ENCODE measurements around the gene TCEAL3.

TCEAL3 gene

DNA sequence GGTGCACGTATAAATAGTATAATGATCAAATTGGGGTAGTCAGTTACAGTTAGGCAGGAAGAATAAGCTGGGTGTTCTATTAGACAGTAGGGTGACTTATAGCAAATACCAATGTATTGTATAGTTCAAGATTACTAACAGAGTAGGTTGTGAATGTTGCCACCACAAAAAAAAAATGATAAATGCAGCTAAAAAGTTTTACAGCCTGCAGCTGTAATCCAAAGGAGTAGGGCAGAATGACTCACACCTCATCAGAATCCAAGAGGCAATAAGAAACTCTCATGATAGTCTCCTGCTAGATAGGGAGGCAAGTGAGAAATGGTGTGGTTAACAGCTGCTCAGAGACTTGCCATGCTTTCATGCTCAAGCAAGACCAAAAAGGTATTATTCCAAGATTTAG, 42.0 kb upstream of the TCEAL3 start:
- H3K27me3 ChIP-seq (ENCODE audit: insufficient read depth, low read length, poor library complexity) = no peaks in the 10 kb centered on the region
- no peaks in the 10 kb centered on the region for H3K79me2 ChIP-seq (ENCODE audit: insufficient read depth, low read length)
- no peaks in the 10 kb centered on the region for H3K4me1 ChIP-seq (ENCODE audit: insufficient read depth, low read length)
- H3K4me2 ChIP-seq (ENCODE audit: insufficient read depth, low read length) = no peak overlapping the region
- H2AFZ ChIP-seq (ENCODE audit: low read depth, low read length) = no peak overlapping the region
- H3K9me3 ChIP-seq (ENCODE audit: insufficient read depth, low read length, severe bottlenecking) = no peaks in the 10 kb centered on the region
- H3K36me3 ChIP-seq (ENCODE audit: insufficient read depth, low read length) = no peaks in the 10 kb centered on the region
- H4K20me1 ChIP-seq (ENCODE audit: insufficient read depth, low read length) = no peaks in the 10 kb centered on the region
- DNase-seq (no peak), ATAC-seq (ENCODE audit: insufficient read depth, low read depth) (no peak)
- no peak overlapping the region for H3K9ac ChIP-seq (ENCODE audit: low read depth, low read length)
- TF ChIP-seq, protein P1, sequence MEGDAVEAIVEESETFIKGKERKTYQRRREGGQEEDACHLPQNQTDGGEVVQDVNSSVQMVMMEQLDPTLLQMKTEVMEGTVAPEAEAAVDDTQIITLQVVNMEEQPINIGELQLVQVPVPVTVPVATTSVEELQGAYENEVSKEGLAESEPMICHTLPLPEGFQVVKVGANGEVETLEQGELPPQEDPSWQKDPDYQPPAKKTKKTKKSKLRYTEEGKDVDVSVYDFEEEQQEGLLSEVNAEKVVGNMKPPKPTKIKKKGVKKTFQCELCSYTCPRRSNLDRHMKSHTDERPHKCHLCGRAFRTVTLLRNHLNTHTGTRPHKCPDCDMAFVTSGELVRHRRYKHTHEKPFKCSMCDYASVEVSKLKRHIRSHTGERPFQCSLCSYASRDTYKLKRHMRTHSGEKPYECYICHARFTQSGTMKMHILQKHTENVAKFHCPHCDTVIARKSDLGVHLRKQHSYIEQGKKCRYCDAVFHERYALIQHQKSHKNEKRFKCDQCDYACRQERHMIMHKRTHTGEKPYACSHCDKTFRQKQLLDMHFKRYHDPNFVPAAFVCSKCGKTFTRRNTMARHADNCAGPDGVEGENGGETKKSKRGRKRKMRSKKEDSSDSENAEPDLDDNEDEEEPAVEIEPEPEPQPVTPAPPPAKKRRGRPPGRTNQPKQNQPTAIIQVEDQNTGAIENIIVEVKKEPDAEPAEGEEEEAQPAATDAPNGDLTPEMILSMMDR (IDR thresholded peaks at IDR 0.05; ENCODE audit: borderline replicate concordance, extremely low read depth, low read length, poor library complexity, severe bottlenecking) = no peak
- TF ChIP-seq EZH2 (IDR thresholded peaks at IDR 0.05; ENCODE audit: borderline replicate concordance, low read depth, low read length, severe bottlenecking) = no peak
- H3K4me3 ChIP-seq (ENCODE audit: low read depth in 1 of 2, low read length in 2 of 2) = no peak overlapping the region
- H3K27ac ChIP-seq (ENCODE audit: low read length) = no peak overlapping the region

DNA sequence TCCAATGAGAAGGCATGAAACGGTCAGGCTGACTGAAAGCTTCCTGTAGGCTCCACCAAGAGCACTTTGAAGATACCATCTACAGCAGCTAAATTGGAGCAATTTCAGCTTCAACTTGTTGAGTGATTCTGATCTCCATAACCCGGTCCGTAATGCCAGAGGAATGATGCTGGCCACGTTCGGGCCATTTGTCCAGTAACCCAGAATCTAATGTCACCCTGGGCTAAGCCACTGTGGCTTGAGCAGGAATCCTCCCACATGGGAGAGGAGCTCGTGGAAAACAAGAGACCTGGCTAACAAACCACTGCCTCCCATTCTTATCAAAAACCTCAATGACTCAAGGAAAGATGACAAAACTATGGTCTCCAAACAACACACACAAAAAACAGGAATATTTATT, 36.6 kb upstream of the TCEAL3 start:
- no peaks in the 10 kb centered on the region for H3K4me1 ChIP-seq (ENCODE audit: insufficient read depth, low read length)
- H3K79me2 ChIP-seq (ENCODE audit: insufficient read depth, low read length) = no peaks in the 10 kb centered on the region
- no peak overlapping the region for H3K9ac ChIP-seq (ENCODE audit: low read depth, low read length)
- DNase-seq = no peak
- no peaks in the 10 kb centered on the region for H3K27me3 ChIP-seq (ENCODE audit: insufficient read depth, low read length, poor library complexity)
- ATAC-seq (ENCODE audit: insufficient read depth, low read depth) = no peak
- TF ChIP-seq, protein P1 (IDR thresholded peaks at IDR 0.05; ENCODE audit: borderline replicate concordance, extremely low read depth, low read length, poor library complexity, severe bottlenecking) = no peak
- TF ChIP-seq EZH2 (IDR thresholded peaks at IDR 0.05; ENCODE audit: borderline replicate concordance, low read depth, low read length, severe bottlenecking) = no peak
- H3K27ac ChIP-seq (ENCODE audit: low read length) = no peak overlapping the region
- no peak overlapping the region for H3K4me3 ChIP-seq (ENCODE audit: low read depth in 1 of 2, low read length in 2 of 2)
- no peaks in the 10 kb centered on the region for H3K9me3 ChIP-seq (ENCODE audit: insufficient read depth, low read length, severe bottlenecking)
- H2AFZ ChIP-seq (ENCODE audit: low read depth, low read length) = no peak overlapping the region
- H3K4me2 ChIP-seq (ENCODE audit: insufficient read depth, low read length) = no peak overlapping the region
- H3K36me3 ChIP-seq (ENCODE audit: insufficient read depth, low read length) = no peaks in the 10 kb centered on the region
- no peaks in the 10 kb centered on the region for H4K20me1 ChIP-seq (ENCODE audit: insufficient read depth, low read length)

DNA sequence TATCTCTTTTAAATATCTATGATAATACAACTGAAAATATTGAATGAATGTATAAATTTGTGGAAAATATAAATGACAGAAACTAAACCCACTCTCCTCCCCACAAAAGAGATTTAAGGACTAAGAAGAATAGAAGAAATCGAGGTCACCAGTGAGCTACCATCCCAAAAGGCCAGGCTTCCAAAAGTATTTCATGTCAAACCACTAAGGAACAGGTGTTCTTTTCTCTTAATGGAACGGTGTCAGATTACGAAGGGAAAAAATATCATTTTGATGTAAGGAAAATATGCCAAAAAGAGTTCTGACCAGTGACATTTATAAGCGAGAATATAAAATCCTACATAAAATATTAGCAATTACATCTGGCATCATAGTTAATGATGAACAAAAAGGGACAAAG, 36.0 kb upstream of the TCEAL3 start:
- no peak for DNase-seq
- ATAC-seq (ENCODE audit: insufficient read depth, low read depth) = no peak
- no peak overlapping the region for H3K4me2 ChIP-seq (ENCODE audit: insufficient read depth, low read length)
- no peaks in the 10 kb centered on the region for H4K20me1 ChIP-seq (ENCODE audit: insufficient read depth, low read length)
- H3K4me1 ChIP-seq (ENCODE audit: insufficient read depth, low read length) = no peaks in the 10 kb centered on the region
- H3K27me3 ChIP-seq (ENCODE audit: insufficient read depth, low read length, poor library complexity) = no peaks in the 10 kb centered on the region
- no peaks in the 10 kb centered on the region for H3K9me3 ChIP-seq (ENCODE audit: insufficient read depth, low read length, severe bottlenecking)
- no peaks in the 10 kb centered on the region for H3K36me3 ChIP-seq (ENCODE audit: insufficient read depth, low read length)
- no peak overlapping the region for H3K9ac ChIP-seq (ENCODE audit: low read depth, low read length)
- no peak overlapping the region for H3K4me3 ChIP-seq (ENCODE audit: low read depth in 1 of 2, low read length in 2 of 2)
- TF ChIP-seq, protein P1 (IDR thresholded peaks at IDR 0.05; ENCODE audit: borderline replicate concordance, extremely low read depth, low read length, poor library complexity, severe bottlenecking) = no peak
- TF ChIP-seq EZH2 (IDR thresholded peaks at IDR 0.05; ENCODE audit: borderline replicate concordance, low read depth, low read length, severe bottlenecking) = no peak
- no peak overlapping the region for H2AFZ ChIP-seq (ENCODE audit: low read depth, low read length)
- no peak overlapping the region for H3K27ac ChIP-seq (ENCODE audit: low read length)
- no peaks in the 10 kb centered on the region for H3K79me2 ChIP-seq (ENCODE audit: insufficient read depth, low read length)

DNA sequence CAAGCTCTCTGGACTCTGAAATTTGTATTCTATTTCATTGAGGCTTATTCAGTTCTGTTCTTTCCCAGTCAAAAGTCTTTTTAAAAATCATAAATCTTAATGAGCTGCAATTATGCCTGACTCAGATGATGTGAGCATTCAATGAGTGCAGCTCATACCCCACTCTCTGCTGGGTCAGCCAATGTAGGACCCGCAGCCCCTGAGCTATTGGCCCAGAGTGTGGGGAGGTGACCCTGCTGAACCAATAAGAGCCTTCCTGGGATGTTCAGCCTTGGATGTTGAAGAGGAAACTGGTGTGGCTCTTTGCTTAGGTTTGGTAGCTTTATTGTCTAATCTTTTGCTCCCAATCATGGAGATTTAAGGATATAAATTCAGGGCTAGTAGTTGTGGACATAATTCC, 34.6 kb upstream of the TCEAL3 start:
- ATAC-seq (ENCODE audit: insufficient read depth, low read depth) = no peak
- Histone ChIP-seq H2AFZ (ENCODE audit: low read depth, low read length) (no peak overlapping the region), H4K20me1 (ENCODE audit: insufficient read depth, low read length) (no peaks in the 10 kb centered on the region), H3K79me2 (ENCODE audit: insufficient read depth, low read length) (no peaks in the 10 kb centered on the region), H3K27ac (ENCODE audit: low read length) (no peak overlapping the region), H3K36me3 (ENCODE audit: insufficient read depth, low read length) (no peaks in the 10 kb centered on the region), H3K4me3 (ENCODE audit: low read depth in 1 of 2, low read length in 2 of 2) (no peak overlapping the region), H3K9me3 (ENCODE audit: insufficient read depth, low read length, severe bottlenecking) (no peaks in the 10 kb centered on the region), H3K4me2 (ENCODE audit: insufficient read depth, low read length) (no peak overlapping the region), H3K4me1 (ENCODE audit: insufficient read depth, low read length) (no peaks in the 10 kb centered on the region), H3K27me3 (ENCODE audit: insufficient read depth, low read length, poor library complexity) (no peaks in the 10 kb centered on the region), H3K9ac (ENCODE audit: low read depth, low read length) (no peak overlapping the region)
- no peak for TF ChIP-seq EZH2 (IDR thresholded peaks at IDR 0.05; ENCODE audit: borderline replicate concordance, low read depth, low read length, severe bottlenecking)
- TF ChIP-seq, protein P1 (IDR thresholded peaks at IDR 0.05; ENCODE audit: borderline replicate concordance, extremely low read depth, low read length, poor library complexity, severe bottlenecking) = no peak
- no peak for DNase-seq
